OCI-LY1 (cell line): ENCODE results near the gene HCK.

ENCODE experiments used
- EZH2 ChIP-seq: fragments of 200-600 bp; sonication (generic), shearing (Covaris generic); IDR thresholded peaks from 2 replicates; pipeline ENCODE4 v1.8.0; 2017; ENCODE audit warnings: borderline replicate concordance, mixed run types, mild to moderate bottlenecking, antibody characterized with exemption, low read length, moderate library complexity, mixed read lengths
- TF ChIP-seq, protein P1 (sequence below): fragments of 200-600 bp; sonication (generic), shearing (Covaris generic); IDR thresholded peaks from 2 replicates; pipeline ENCODE4 v1.5.1; 2017; ENCODE audit warnings: mild to moderate bottlenecking, antibody characterized with exemption, low read length, moderate library complexity, mixed read lengths

DNA sequence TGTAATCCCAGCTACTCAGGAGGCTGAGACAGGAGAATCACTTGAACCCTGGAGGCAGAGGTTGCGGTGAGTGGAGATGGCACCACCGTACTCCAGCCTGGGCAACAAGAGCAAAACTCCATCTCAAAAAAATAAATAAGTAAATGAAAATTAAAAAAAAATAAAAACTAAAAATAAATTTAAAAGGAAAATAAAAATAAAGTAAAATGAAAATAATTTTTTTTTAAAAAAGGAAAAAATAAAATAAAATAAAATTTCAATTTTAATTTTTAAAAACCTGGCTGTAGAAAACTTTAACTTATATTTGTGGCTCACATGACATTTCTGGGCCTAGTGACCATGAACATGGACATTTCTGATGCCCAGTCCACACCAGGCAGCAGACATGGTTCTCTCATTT lies 16.1 kb downstream of the HCK start:
- TF ChIP-seq, protein P1, sequence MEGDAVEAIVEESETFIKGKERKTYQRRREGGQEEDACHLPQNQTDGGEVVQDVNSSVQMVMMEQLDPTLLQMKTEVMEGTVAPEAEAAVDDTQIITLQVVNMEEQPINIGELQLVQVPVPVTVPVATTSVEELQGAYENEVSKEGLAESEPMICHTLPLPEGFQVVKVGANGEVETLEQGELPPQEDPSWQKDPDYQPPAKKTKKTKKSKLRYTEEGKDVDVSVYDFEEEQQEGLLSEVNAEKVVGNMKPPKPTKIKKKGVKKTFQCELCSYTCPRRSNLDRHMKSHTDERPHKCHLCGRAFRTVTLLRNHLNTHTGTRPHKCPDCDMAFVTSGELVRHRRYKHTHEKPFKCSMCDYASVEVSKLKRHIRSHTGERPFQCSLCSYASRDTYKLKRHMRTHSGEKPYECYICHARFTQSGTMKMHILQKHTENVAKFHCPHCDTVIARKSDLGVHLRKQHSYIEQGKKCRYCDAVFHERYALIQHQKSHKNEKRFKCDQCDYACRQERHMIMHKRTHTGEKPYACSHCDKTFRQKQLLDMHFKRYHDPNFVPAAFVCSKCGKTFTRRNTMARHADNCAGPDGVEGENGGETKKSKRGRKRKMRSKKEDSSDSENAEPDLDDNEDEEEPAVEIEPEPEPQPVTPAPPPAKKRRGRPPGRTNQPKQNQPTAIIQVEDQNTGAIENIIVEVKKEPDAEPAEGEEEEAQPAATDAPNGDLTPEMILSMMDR, result no peak
- TF ChIP-seq EZH2, result no peak
